Mammary epithelial cell (primary cell): Measurements from ENCODE around the gene PPP2R2B.

Source experiments
- CTCF ChIP-seq, 2 donors: IDR thresholded peaks in 1 of 2; conservative IDR thresholded peaks in 1 of 2; 2 replicates each; pipeline ENCODE4 v1.5.1; 2011 to 2012; ENCODE audit warnings: inconsistent platforms in 2 of 2, low read length in 2 of 2, mild to moderate bottlenecking in 2 of 2, control low read depth in 1 of 2, low read depth in 1 of 2; ENCODE audit not compliant: insufficient read depth in 1 of 2; ENCODE audit errors: extremely low read depth in 1 of 2
- EZH2 ChIP-seq: IDR thresholded peaks from 2 replicates; pipeline ENCODE4 v1.6.1; 2012; ENCODE audit warnings: low read length, inconsistent platforms, borderline replicate concordance

- TF ChIP-seq CTCF (conservative IDR thresholded peaks at IDR 0.05 in 1 of 2, IDR thresholded peaks at IDR 0.05 in 1 of 2; ENCODE audit: extremely low read depth in 1 of 2, insufficient read depth in 1 of 2, low read depth in 1 of 2, low read length in 2 of 2), result no peak
- TF ChIP-seq EZH2, result no peak
Measured at GRCh38 chr5:146549615-146550014, 328.9 kb downstream of the PPP2R2B start.
